HEK293 (cell line): Measurements from ENCODE around the gene RBFOX2.

Experiments
- CTCF ChIA-PET: fragments of 350-600 bp; formaldehyde crosslinking; extraction: SDS; loops from one replicate; lab custom pipeline; 2021; ENCODE audit warnings: antibody characterized with exemption; lab: Yijun Ruan, JAX
- POLR2A ChIA-PET: fragments of 300-600 bp; formaldehyde crosslinking; extraction: SDS; loops from one replicate; lab custom pipeline; 2020; ENCODE audit warnings: antibody characterized with exemption, inconsistent platforms; lab: Yijun Ruan, JAX
- H3K27ac ChIP-seq: fragments of 200-500 bp; sonication (Bioruptor generic); 2 replicates; pipeline ENCODE4 v1.5.1; 2014; ENCODE audit warnings: low read depth, low read length, control low read depth, inconsistent platforms; ENCODE audit errors: extremely low read depth
- H3K36me3 ChIP-seq, 2 experiments: fragments of 200-500 bp in 1 of 2; sonication (Bioruptor generic) in 1 of 2; 1 replicate in 1 of 2; 2 replicates in 1 of 2; pipeline ENCODE4 v1.5.1; 2014 to 2017; ENCODE audit warnings: inconsistent platforms in 2 of 2, low read length in 2 of 2; ENCODE audit not compliant: control insufficient read depth in 2 of 2, insufficient read depth in 1 of 2
- H3K4me1 ChIP-seq: fragments of 200-500 bp; sonication (Bioruptor generic); 2 replicates; pipeline ENCODE4 v1.5.1; 2014; ENCODE audit warnings: mild to moderate bottlenecking, low read length, inconsistent platforms; ENCODE audit not compliant: control insufficient read depth, insufficient read depth
- H3K4me3 ChIP-seq: 2 replicates; pipeline ENCODE4 v1.5.1; 2011; ENCODE audit warnings: low read depth, mild to moderate bottlenecking, control low read depth, low read length, moderate library complexity
- H3K9me3 ChIP-seq: fragments of 200-500 bp; sonication (Bioruptor generic); 2 replicates; pipeline ENCODE4 v1.5.1; 2014; ENCODE audit warnings: low read depth, low read length, inconsistent platforms; ENCODE audit not compliant: control insufficient read depth, insufficient read depth
- BCL11A ChIP-seq: fragments of 450-650 bp; formaldehyde crosslinking; IDR thresholded peaks from 2 replicates; pipeline ENCODE4 v1.5.1; 2016; ENCODE audit warnings: low read depth, missing biosample characterization, missing genetic modification characterization
- KLF17 ChIP-seq: fragments of 450-650 bp; formaldehyde crosslinking; IDR thresholded peaks from 2 replicates; pipeline ENCODE4 v1.5.1; 2016; ENCODE audit warnings: missing biosample characterization, missing genetic modification characterization
- PRDM4 ChIP-seq: fragments of 450-650 bp; formaldehyde crosslinking; IDR thresholded peaks from 2 replicates; pipeline ENCODE4 v1.5.1; 2017; ENCODE audit warnings: missing biosample characterization, missing genetic modification characterization
- SCRT1 ChIP-seq: fragments of 450-650 bp; formaldehyde crosslinking; IDR thresholded peaks from 2 replicates; pipeline ENCODE4 v1.5.1; 2016; ENCODE audit warnings: missing biosample characterization, missing genetic modification characterization, borderline replicate concordance
- TRIM28 ChIP-seq: IDR thresholded peaks from 2 replicates; pipeline ENCODE4 v1.6.1; 2011; ENCODE audit warnings: low read length, control low read depth, borderline replicate concordance
- WT1 ChIP-seq: fragments of 450-650 bp; formaldehyde crosslinking; IDR thresholded peaks from 2 replicates; pipeline ENCODE4 v1.5.1; 2016; ENCODE audit warnings: missing biosample characterization, missing genetic modification characterization
- ZBTB11 ChIP-seq: fragments of 450-650 bp; formaldehyde crosslinking; conservative IDR thresholded peaks from 2 replicates; pipeline ENCODE4 v1.5.1; 2016; ENCODE audit warnings: low read depth, missing biosample characterization, missing genetic modification characterization
- ZBTB17 ChIP-seq: fragments of 450-650 bp; formaldehyde crosslinking; IDR thresholded peaks from 2 replicates; pipeline ENCODE4 v1.5.1; 2016; ENCODE audit warnings: missing biosample characterization, missing genetic modification characterization
- ZBTB44 ChIP-seq: fragments of 450-650 bp; IDR thresholded peaks from 2 replicates; pipeline ENCODE4 v1.5.1; 2018; ENCODE audit warnings: missing biosample characterization, mild to moderate bottlenecking, missing genetic modification characterization
- ZNF404 ChIP-seq: fragments of 450-650 bp; formaldehyde crosslinking; IDR thresholded peaks from 2 replicates; pipeline ENCODE4 v1.5.1; 2017; ENCODE audit warnings: missing biosample characterization, missing genetic modification characterization
- ZNF510 ChIP-seq: fragments of 450-650 bp; formaldehyde crosslinking; IDR thresholded peaks from 2 replicates; pipeline ENCODE4 v1.5.1; 2018; ENCODE audit warnings: mild to moderate bottlenecking, missing genetic modification characterization, missing biosample characterization; ENCODE audit not compliant: insufficient replicate concordance
- ZNF544 ChIP-seq: fragments of 450-650 bp; formaldehyde crosslinking; IDR thresholded peaks from 2 replicates; pipeline ENCODE4 v1.5.0; 2017; ENCODE audit warnings: missing biosample characterization, missing genetic modification characterization
- ZNF549 ChIP-seq: fragments of 450-650 bp; IDR thresholded peaks from 2 replicates; pipeline ENCODE4 v1.5.1; 2018; ENCODE audit warnings: missing biosample characterization, missing genetic modification characterization, mild to moderate bottlenecking, inconsistent platforms, moderate library complexity
- ZNF600 ChIP-seq: fragments of 450-650 bp; formaldehyde crosslinking; IDR thresholded peaks from 2 replicates; pipeline ENCODE4 v1.5.1; 2016; ENCODE audit warnings: missing biosample characterization, missing genetic modification characterization
- TF ChIP-seq, protein P1 (sequence below): fragments of 450-650 bp; formaldehyde crosslinking; IDR thresholded peaks from 2 replicates; pipeline ENCODE4 v1.5.1; 2016; ENCODE audit warnings: missing biosample characterization, missing genetic modification characterization
- TF ChIP-seq, protein P2 (sequence below): fragments of 450-650 bp; formaldehyde crosslinking; IDR thresholded peaks from 2 replicates; pipeline ENCODE4 v1.5.1; 2016; ENCODE audit warnings: missing biosample characterization, missing genetic modification characterization

Gene RBFOX2

DNA sequence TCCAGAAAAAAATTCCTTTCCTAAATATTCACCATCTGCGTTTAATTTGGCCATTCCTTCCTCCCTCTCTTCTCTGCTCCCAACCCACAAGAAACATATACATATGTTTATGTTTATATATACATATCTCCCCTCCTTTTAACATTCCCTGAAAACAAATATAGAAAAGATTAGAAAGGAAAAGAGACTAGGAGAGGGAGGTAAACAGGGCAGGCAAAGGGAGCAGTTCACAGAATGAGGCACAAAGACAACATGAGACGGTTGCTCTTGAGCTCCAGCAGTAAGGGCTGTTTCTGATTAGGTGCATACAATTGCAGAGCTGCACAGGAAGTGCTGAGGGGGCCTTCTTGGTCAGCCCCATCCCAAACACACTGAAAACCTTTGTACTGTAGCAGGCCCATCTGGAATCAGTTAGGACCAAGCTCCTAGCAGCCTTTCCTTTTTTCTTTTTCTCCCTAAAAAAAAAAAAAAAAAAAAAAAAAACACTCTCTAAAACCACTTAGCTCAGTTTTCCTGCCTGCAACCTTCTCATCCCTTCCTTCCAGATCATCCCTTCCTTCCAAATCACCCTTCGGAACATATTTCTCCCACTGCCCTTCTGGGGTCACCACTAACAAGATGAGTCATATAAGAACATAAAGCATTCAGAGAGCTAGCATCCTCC is 57.0 kb downstream of the RBFOX2 start:
- H3K27ac ChIP-seq = peak overlapping the region; percentile 25; the same call in 1 of the 2 replicates
- H3K4me3 ChIP-seq = no peak overlapping the region
- H3K4me1 ChIP-seq = peaks cover 30% of the 10 kb centered on the region
- peaks cover 0 to 4% of the 10 kb centered on the region in 2 experiments; a peak in 1 of 3 replicates for H3K36me3 ChIP-seq
- no peak for TF ChIP-seq SCRT1 (tag by site-specific recombination)
- TF ChIP-seq TRIM28 = peak; percentile 56; the same call in 1 of the 2 replicates
- TF ChIP-seq ZNF600 (tag by site-specific recombination) = peak; percentile 44; the same call in 1 of the 2 replicates
- TF ChIP-seq WT1 (tag by site-specific recombination) = peak; percentile 52
- TF ChIP-seq PRDM4 (tag by site-specific recombination) = no peak; the same call in 1 of the 2 replicates
- TF ChIP-seq KLF17 (tag by site-specific recombination) = peak; percentile 95
- TF ChIP-seq ZNF549 (tag by site-specific recombination) = no peak
- peak; percentile 35; the same call in 1 of the 2 replicates for TF ChIP-seq ZBTB11
- no peak for TF ChIP-seq BCL11A (tag by site-specific recombination)
- TF ChIP-seq ZNF510 (tag by site-specific recombination) = no peak
- TF ChIP-seq, protein P1, sequence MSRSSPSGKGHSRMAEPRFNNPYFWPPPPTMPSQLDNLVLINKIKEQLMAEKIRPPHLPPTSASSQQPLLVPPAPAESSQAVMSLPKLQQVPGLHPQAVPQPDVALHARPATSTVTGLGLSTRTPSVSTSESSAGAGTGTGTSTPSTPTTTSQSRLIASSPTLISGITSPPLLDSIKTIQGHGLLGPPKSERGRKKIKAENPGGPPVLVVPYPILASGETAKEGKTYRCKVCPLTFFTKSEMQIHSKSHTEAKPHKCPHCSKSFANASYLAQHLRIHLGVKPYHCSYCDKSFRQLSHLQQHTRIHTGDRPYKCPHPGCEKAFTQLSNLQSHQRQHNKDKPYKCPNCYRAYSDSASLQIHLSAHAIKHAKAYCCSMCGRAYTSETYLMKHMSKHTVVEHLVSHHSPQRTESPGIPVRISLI (tag by site-specific recombination) = peak; percentile 52; the same call in 1 of the 2 replicates
- TF ChIP-seq, protein P2, sequence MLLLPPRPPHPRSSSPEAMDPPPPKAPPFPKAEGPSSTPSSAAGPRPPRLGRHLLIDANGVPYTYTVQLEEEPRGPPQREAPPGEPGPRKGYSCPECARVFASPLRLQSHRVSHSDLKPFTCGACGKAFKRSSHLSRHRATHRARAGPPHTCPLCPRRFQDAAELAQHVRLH (tag by site-specific recombination) = no peak
- TF ChIP-seq ZNF404 = no peak
- TF ChIP-seq ZBTB44 (tag by site-specific recombination) = 0 out of 2 replicates have a peak, but pooled peaks have one; percentile 27
- TF ChIP-seq ZNF544 (tag by site-specific recombination) = no peak
- peak; percentile 63 for TF ChIP-seq ZBTB17 (tag by site-specific recombination)
- POLR2A ChIA-PET = interaction anchor here (0.5 to 0.8 kb wide), 4 partner anchors 57 to 550 kb away, joined by 3 to 4 read pairs (median 3); partner anchors contain the start of gene RBFOX2
- H3K9me3 ChIP-seq = no peaks in the 10 kb centered on the region
- CTCF ChIA-PET = interaction anchor here (3.7 kb wide), 1 partner anchor 95 kb away, joined by 34 read pairs; no protein-coding TSS in a partner anchor
